GM23338 (cell line): ENCODE measurements around the gene NINL. TPM values are rescaled to one million over a fixed set of nuclear protein-coding genes. Genes with fewer than 3 reads are reported as not detected.

Experiments used
- ATAC-seq: fragments of 200-7000 bp; cut with Tn5 transposase; 3 replicates; pipeline ENCODE4 v1.9.1; 2020
- DNase-seq: peaks from one replicate; pipeline ENCODE4 v3.0.0-alpha.2; 2015; ENCODE audit warnings: low spot score
- H2AFZ ChIP-seq: fragments of 200-600 bp; sonication (generic); 2 replicates; pipeline ENCODE4 v1.8.0; 2016; ENCODE audit warnings: antibody characterized with exemption, mild to moderate bottlenecking, moderate library complexity
- H3F3A ChIP-seq: fragments of 200-600 bp; sonication (generic); replicated peaks from 2 replicates; pipeline ENCODE4 v1.8.0; 2017; ENCODE audit warnings: antibody characterized with exemption, mixed run types, low read depth
- H3K27ac ChIP-seq: fragments of 200-600 bp; sonication (generic); 2 replicates; pipeline ENCODE4 v1.6.1; 2016; ENCODE audit warnings: low read depth
- H3K27me3 ChIP-seq: fragments of 200-600 bp; sonication (generic); 2 replicates; pipeline ENCODE4 v1.8.0; 2016; ENCODE audit warnings: mild to moderate bottlenecking, mixed run types, moderate library complexity; ENCODE audit not compliant: insufficient read depth
- H3K36me3 ChIP-seq: fragments of 200-600 bp; sonication (generic); 2 replicates; pipeline ENCODE4 v1.8.0; 2016; ENCODE audit warnings: mild to moderate bottlenecking; ENCODE audit not compliant: insufficient read depth
- H3K4me1 ChIP-seq: fragments of 200-600 bp; sonication (generic); 2 replicates; pipeline ENCODE4 v1.8.0; 2016; ENCODE audit warnings: mild to moderate bottlenecking, moderate library complexity; ENCODE audit not compliant: insufficient read depth
- H3K4me2 ChIP-seq: fragments of 200-600 bp; sonication (generic); 2 replicates; pipeline ENCODE4 v1.7.1; 2017; ENCODE audit warnings: mixed run types
- H3K4me3 ChIP-seq: fragments of 200-600 bp; sonication (generic); 2 replicates; pipeline ENCODE4 v1.6.1; 2016; ENCODE audit warnings: mixed run types
- H3K79me2 ChIP-seq: fragments of 200-600 bp; sonication (generic); replicated peaks from 2 replicates; pipeline ENCODE4 v1.8.0; 2017; ENCODE audit warnings: mild to moderate bottlenecking; ENCODE audit not compliant: insufficient read depth
- H3K9me2 ChIP-seq: fragments of 200-600 bp; sonication (generic); 2 replicates; pipeline ENCODE4 v1.8.0; 2017; ENCODE audit not compliant: insufficient read depth
- H4K20me1 ChIP-seq: fragments of 200-600 bp; sonication (generic); replicated peaks from 2 replicates; pipeline ENCODE4 v1.8.0; 2017; ENCODE audit warnings: mild to moderate bottlenecking; ENCODE audit not compliant: insufficient read depth
- H3K27ac Mint-ChIP-seq: 2 replicates; pipeline ENCODE4 v1.8.0; 2020; ENCODE audit warnings: inconsistent platforms, mild to moderate bottlenecking, moderate library complexity, mixed read lengths
- H3K27me3 Mint-ChIP-seq: 3 replicates; pipeline ENCODE4 v1.8.0; 2022; ENCODE audit warnings: low read depth, mild to moderate bottlenecking, moderate library complexity, mixed read lengths, inconsistent platforms; ENCODE audit not compliant: insufficient read depth, poor library complexity
- H3K36me3 Mint-ChIP-seq: 3 replicates; pipeline ENCODE4 v1.8.0; 2021; ENCODE audit warnings: low read depth, mild to moderate bottlenecking, inconsistent platforms, moderate library complexity, mixed read lengths
- H3K4me1 Mint-ChIP-seq: 3 replicates; pipeline ENCODE4 v1.8.0; 2020; ENCODE audit warnings: mild to moderate bottlenecking, inconsistent platforms, mixed read lengths
- H3K4me3 Mint-ChIP-seq: 3 replicates; pipeline ENCODE4 v1.8.0; 2021; ENCODE audit warnings: moderate library complexity, mild to moderate bottlenecking, inconsistent platforms, mixed read lengths
- H3K9me3 Mint-ChIP-seq: 3 replicates; pipeline ENCODE4 v1.8.0; 2020; ENCODE audit warnings: moderate library complexity, mild to moderate bottlenecking, inconsistent platforms, mixed read lengths
- CREB1 ChIP-seq: fragments of 250-450 bp; sonication (Bioruptor Pico); IDR thresholded peaks from 2 replicates; pipeline ENCODE4 v1.5.0; 2020; ENCODE audit warnings: low read depth, mild to moderate bottlenecking, moderate library complexity
- EZH2 ChIP-seq: fragments of 200-600 bp; sonication (generic); IDR thresholded peaks from one replicate; pipeline ENCODE4 v1.8.0; 2017; ENCODE audit warnings: antibody characterized with exemption, mild to moderate bottlenecking, low read depth; ENCODE audit not compliant: unreplicated experiment
- EZH2phosphoT487 ChIP-seq: fragments of 200-600 bp; sonication (generic); IDR thresholded peaks from one replicate; pipeline ENCODE4 v1.8.1; 2018; ENCODE audit warnings: antibody characterized with exemption; ENCODE audit not compliant: unreplicated experiment
- JUNB ChIP-seq: IDR thresholded peaks from one replicate; pipeline ENCODE4 v1.6.1; 2016; ENCODE audit warnings: antibody characterized with exemption; ENCODE audit not compliant: unreplicated experiment
- NANOG ChIP-seq: IDR thresholded peaks from 2 replicates; pipeline ENCODE4 v1.6.1; 2016; ENCODE audit warnings: antibody characterized with exemption, borderline replicate concordance
- POLR2AphosphoS5 ChIP-seq: IDR thresholded peaks from 2 replicates; pipeline ENCODE4 v1.6.1; 2016; ENCODE audit warnings: antibody characterized with exemption, low read depth
- STAT1 ChIP-seq: IDR thresholded peaks from one replicate; pipeline ENCODE4 v1.6.1; 2016; ENCODE audit warnings: antibody characterized with exemption; ENCODE audit not compliant: unreplicated experiment
- ZNF114 ChIP-seq: fragments of 250-450 bp; sonication (Bioruptor Pico); IDR thresholded peaks from 2 replicates; pipeline ENCODE4 v1.5.0; 2020; ENCODE audit warnings: mild to moderate bottlenecking, moderate library complexity
- ZNF331 ChIP-seq: fragments of 250-450 bp; sonication (Bioruptor Pico); IDR thresholded peaks from 2 replicates; pipeline ENCODE4 v1.5.0; 2020; ENCODE audit warnings: low read depth, mild to moderate bottlenecking, moderate library complexity
- polyA plus RNA-seq: library from polyadenylated mRNA; unstranded; fragments of >200 nt; fragmentation: Nextera tagmentation; extraction: Ambion mirVana; gene quantifications from 2 replicates; pipeline ENCODE4 v1.2.1, GENCODE V29; 2016
- total RNA-seq: library from RNA; depleted of rRNA; stranded (reverse); fragments of >200 nt; shearing (Covaris generic); gene quantifications from 2 replicates; pipeline ENCODE4 v1.2.3, GENCODE V29; 2014
- TF ChIP-seq, protein P1 (sequence below): IDR thresholded peaks from one replicate; pipeline ENCODE4 v1.6.1; 2018; ENCODE audit warnings: antibody characterized with exemption; ENCODE audit not compliant: unreplicated experiment
- TF ChIP-seq, protein P2 (sequence below): fragments of 250-450 bp; sonication (Bioruptor Pico); IDR thresholded peaks from 2 replicates; pipeline ENCODE4 v1.5.0; 2020; ENCODE audit warnings: mild to moderate bottlenecking, moderate library complexity
- TF ChIP-seq, protein P3 (sequence below), 2 experiments: fragments of 200-600 bp in 1 of 2; sonication (generic) in 1 of 2; conservative IDR thresholded peaks; 2 replicates each; pipeline versions ENCODE4 v1.5.1 to v1.6.1; 2016 to 2017; ENCODE audit warnings: antibody characterized with exemption in 2 of 2, low read depth in 2 of 2, mild to moderate bottlenecking in 2 of 2, moderate library complexity in 1 of 2
- TF ChIP-seq, protein P4 (sequence below): IDR thresholded peaks from 2 replicates; pipeline ENCODE4 v1.6.1; 2016; ENCODE audit warnings: antibody characterized with exemption

NINL gene
- total and polyA plus RNA-seq, 2 experiments from 2014 or later: 18.0 to 31.2 TPM

DNA sequence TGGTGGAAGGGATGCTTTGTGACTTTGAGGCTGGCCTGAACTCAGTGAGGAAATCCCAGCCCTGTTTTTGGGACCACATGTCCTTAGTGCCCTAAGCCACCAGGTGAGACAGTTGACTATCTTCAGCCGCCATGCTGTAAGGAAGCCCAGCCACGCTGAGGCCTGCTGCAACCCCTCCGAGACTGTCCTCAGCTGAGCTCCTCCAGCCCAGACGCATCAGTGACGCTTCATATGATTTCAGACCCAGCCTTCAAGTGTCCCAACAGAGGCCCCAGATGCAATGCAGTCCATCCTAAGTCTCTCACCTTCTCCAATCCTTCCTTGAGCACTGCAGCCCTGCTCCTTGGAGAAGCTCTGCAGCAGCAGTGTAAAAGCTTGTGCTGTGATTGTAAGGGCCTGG is 76.2 kb downstream of the NINL start:
- Histone ChIP-seq H3K9me2 (no peaks in the 10 kb centered on the region), H3K36me3 (peaks cover 28% of the 10 kb centered on the region), H3K4me2 (no peak overlapping the region), H3F3A (no peaks in the 10 kb centered on the region), H3K4me1 (no peaks in the 10 kb centered on the region), H3K4me3 (no peak overlapping the region), H2AFZ (no peak overlapping the region), H4K20me1 (no peaks in the 10 kb centered on the region), H3K27ac (no peak overlapping the region), H3K79me2 (no peaks in the 10 kb centered on the region), H3K27me3 (no peaks in the 10 kb centered on the region)
- H3K4me1 Mint-ChIP-seq: peaks cover 2% of the 10 kb centered on the region; the same call in 1 of the 3 replicates
- peaks cover 18% of the 10 kb centered on the region for H3K27me3 Mint-ChIP-seq
- TF ChIP-seq, protein P1, sequence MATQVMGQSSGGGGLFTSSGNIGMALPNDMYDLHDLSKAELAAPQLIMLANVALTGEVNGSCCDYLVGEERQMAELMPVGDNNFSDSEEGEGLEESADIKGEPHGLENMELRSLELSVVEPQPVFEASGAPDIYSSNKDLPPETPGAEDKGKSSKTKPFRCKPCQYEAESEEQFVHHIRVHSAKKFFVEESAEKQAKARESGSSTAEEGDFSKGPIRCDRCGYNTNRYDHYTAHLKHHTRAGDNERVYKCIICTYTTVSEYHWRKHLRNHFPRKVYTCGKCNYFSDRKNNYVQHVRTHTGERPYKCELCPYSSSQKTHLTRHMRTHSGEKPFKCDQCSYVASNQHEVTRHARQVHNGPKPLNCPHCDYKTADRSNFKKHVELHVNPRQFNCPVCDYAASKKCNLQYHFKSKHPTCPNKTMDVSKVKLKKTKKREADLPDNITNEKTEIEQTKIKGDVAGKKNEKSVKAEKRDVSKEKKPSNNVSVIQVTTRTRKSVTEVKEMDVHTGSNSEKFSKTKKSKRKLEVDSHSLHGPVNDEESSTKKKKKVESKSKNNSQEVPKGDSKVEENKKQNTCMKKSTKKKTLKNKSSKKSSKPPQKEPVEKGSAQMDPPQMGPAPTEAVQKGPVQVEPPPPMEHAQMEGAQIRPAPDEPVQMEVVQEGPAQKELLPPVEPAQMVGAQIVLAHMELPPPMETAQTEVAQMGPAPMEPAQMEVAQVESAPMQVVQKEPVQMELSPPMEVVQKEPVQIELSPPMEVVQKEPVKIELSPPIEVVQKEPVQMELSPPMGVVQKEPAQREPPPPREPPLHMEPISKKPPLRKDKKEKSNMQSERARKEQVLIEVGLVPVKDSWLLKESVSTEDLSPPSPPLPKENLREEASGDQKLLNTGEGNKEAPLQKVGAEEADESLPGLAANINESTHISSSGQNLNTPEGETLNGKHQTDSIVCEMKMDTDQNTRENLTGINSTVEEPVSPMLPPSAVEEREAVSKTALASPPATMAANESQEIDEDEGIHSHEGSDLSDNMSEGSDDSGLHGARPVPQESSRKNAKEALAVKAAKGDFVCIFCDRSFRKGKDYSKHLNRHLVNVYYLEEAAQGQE: no peak
- no peak for TF ChIP-seq EZH2phosphoT487
- TF ChIP-seq, protein P2, sequence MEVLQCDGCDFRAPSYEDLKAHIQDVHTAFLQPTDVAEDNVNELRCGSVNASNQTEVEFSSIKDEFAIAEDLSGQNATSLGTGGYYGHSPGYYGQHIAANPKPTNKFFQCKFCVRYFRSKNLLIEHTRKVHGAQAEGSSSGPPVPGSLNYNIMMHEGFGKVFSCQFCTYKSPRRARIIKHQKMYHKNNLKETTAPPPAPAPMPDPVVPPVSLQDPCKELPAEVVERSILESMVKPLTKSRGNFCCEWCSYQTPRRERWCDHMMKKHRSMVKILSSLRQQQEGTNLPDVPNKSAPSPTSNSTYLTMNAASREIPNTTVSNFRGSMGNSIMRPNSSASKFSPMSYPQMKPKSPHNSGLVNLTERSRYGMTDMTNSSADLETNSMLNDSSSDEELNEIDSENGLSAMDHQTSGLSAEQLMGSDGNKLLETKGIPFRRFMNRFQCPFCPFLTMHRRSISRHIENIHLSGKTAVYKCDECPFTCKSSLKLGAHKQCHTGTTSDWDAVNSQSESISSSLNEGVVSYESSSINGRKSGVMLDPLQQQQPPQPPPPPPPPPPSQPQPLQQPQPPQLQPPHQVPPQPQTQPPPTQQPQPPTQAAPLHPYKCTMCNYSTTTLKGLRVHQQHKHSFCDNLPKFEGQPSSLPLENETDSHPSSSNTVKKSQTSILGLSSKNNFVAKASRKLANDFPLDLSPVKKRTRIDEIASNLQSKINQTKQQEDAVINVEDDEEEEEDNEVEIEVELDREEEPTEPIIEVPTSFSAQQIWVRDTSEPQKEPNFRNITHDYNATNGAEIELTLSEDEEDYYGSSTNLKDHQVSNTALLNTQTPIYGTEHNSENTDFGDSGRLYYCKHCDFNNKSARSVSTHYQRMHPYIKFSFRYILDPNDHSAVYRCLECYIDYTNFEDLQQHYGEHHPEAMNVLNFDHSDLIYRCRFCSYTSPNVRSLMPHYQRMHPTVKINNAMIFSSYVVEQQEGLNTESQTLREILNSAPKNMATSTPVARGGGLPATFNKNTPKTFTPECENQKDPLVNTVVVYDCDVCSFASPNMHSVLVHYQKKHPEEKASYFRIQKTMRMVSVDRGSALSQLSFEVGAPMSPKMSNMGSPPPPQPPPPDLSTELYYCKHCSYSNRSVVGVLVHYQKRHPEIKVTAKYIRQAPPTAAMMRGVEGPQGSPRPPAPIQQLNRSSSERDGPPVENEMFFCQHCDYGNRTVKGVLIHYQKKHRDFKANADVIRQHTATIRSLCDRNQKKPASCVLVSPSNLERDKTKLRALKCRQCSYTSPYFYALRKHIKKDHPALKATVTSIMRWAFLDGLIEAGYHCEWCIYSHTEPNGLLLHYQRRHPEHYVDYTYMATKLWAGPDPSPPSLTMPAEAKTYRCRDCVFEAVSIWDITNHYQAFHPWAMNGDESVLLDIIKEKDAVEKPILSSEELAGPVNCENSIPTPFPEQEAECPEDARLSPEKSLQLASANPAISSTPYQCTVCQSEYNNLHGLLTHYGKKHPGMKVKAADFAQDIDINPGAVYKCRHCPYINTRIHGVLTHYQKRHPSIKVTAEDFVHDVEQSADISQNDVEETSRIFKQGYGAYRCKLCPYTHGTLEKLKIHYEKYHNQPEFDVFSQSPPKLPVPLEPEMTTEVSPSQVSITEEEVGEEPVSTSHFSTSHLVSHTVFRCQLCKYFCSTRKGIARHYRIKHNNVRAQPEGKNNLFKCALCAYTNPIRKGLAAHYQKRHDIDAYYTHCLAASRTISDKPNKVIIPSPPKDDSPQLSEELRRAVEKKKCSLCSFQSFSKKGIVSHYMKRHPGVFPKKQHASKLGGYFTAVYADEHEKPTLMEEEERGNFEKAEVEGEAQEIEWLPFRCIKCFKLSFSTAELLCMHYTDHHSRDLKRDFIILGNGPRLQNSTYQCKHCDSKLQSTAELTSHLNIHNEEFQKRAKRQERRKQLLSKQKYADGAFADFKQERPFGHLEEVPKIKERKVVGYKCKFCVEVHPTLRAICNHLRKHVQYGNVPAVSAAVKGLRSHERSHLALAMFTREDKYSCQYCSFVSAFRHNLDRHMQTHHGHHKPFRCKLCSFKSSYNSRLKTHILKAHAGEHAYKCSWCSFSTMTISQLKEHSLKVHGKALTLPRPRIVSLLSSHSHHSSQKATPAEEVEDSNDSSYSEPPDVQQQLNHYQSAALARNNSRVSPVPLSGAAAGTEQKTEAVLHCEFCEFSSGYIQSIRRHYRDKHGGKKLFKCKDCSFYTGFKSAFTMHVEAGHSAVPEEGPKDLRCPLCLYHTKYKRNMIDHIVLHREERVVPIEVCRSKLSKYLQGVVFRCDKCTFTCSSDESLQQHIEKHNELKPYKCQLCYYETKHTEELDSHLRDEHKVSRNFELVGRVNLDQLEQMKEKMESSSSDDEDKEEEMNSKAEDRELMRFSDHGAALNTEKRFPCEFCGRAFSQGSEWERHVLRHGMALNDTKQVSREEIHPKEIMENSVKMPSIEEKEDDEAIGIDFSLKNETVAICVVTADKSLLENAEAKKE (CRISPR knock-in tag): no peak
- TF ChIP-seq, protein P3, sequence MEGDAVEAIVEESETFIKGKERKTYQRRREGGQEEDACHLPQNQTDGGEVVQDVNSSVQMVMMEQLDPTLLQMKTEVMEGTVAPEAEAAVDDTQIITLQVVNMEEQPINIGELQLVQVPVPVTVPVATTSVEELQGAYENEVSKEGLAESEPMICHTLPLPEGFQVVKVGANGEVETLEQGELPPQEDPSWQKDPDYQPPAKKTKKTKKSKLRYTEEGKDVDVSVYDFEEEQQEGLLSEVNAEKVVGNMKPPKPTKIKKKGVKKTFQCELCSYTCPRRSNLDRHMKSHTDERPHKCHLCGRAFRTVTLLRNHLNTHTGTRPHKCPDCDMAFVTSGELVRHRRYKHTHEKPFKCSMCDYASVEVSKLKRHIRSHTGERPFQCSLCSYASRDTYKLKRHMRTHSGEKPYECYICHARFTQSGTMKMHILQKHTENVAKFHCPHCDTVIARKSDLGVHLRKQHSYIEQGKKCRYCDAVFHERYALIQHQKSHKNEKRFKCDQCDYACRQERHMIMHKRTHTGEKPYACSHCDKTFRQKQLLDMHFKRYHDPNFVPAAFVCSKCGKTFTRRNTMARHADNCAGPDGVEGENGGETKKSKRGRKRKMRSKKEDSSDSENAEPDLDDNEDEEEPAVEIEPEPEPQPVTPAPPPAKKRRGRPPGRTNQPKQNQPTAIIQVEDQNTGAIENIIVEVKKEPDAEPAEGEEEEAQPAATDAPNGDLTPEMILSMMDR (conservative IDR thresholded peaks at IDR 0.05; ENCODE audit: low read depth in 2 of 2): no peak
- no peak for TF ChIP-seq NANOG
- TF ChIP-seq STAT1: no peak
- no peak for TF ChIP-seq CREB1 (CRISPR knock-in tag)
- no peak for TF ChIP-seq EZH2
- no peak for TF ChIP-seq POLR2AphosphoS5
- no peak for TF ChIP-seq ZNF331 (CRISPR knock-in tag)
- TF ChIP-seq, protein P4, sequence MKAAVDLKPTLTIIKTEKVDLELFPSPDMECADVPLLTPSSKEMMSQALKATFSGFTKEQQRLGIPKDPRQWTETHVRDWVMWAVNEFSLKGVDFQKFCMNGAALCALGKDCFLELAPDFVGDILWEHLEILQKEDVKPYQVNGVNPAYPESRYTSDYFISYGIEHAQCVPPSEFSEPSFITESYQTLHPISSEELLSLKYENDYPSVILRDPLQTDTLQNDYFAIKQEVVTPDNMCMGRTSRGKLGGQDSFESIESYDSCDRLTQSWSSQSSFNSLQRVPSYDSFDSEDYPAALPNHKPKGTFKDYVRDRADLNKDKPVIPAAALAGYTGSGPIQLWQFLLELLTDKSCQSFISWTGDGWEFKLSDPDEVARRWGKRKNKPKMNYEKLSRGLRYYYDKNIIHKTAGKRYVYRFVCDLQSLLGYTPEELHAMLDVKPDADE: no peak
- no peak for TF ChIP-seq JUNB
- TF ChIP-seq ZNF114 (CRISPR knock-in tag): no peak
- no peak for ATAC-seq
- no peak overlapping the region; the same call in 2 of the 3 replicates for H3K4me3 Mint-ChIP-seq
- peaks cover 5% of the 10 kb centered on the region for H3K9me3 Mint-ChIP-seq
- no peak overlapping the region for H3K27ac Mint-ChIP-seq
- H3K36me3 Mint-ChIP-seq: peaks cover 81% of the 10 kb centered on the region
- no peak for DNase-seq
